Right ventricle myocardium superior (tissue), 1 donor: ENCODE results near the gene TMEM250. TPM values are rescaled to one million over a fixed set of nuclear protein-coding genes. Genes with fewer than 3 reads are reported as not detected.

Source experiments
- ATAC-seq: fragments of 200-7000 bp; cut with Tn5 transposase; one replicate; pipeline ENCODE4 v1.9.1; 2020; ENCODE audit warnings: mild to moderate bottlenecking; ENCODE audit not compliant: poor library complexity
- DNase-seq: peaks from one replicate; pipeline ENCODE4 v3.0.0-alpha.2; 2020
- intact Hi-C: fragments of 100-400 bp; cut with DNase I; formaldehyde crosslinking; loops from one replicate; pipeline ENCODE4 v1.11.2; 2022
- total RNA-seq: library from RNA; stranded (reverse); fragmentation: NEBNext Ultra II Directional; extraction: Animal tissue kit (Norgen Biotek cat#: 25700); gene quantifications from one replicate; pipeline ENCODE4 v1.2.1, GENCODE V29; 2021
- donor health status: DM: no; HTN: yes; CAD: no; lungs with severe emphysema.

Gene TMEM250
- total RNA-seq, 1 donor from 2014 or later = 16.4 TPM

DNA sequence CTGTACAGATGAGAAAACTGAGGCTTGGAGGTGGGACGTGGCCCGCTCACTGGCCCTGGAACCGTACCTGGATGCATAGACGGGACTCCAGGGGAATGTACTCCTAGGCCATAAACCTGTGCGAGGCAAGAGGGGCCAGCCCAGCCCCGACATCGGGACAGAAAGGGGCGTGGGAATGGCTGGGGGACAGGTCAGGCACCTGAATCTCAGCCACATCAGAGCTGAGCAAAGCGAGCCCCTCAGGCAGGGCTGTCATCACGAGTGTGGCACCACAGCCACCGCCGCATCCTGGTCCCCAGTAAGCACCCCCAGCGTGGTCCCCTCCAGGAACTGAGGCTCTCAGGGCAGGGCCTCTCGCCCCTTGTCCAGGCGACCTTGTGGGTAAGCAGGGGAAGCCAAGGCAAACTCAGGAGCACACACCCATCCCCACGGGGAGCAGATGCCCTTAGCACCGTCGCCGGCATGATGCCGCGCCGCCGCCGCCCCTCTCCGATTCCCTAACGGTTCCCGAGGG lies 40.1 kb downstream of the TMEM250 start:
- no peak for ATAC-seq
- DNase-seq = peak; percentile 27
- intact Hi-C loops = no loop called here

DNA sequence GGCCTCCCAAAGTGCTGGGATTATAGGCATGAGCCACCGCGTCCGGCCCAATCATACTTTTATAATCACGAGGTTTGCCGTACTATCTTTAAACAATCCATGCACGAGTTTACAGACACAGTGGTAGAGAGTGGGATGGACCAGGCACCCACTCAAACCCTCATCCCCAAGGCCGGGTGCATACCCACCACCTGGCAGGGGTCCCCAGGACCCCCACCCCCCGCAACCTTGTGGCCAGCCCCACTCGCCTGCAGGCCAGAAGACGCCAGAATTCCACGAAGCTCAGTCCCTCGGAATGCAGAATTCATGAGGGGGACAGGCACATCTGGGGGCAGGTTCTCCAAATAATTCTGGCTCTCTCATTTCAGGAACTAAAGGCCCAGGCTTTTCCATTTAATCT lies 40.7 kb downstream of the TMEM250 start:
- DNase-seq (no peak), ATAC-seq (no peak)
- intact Hi-C loops = no loop called here

DNA sequence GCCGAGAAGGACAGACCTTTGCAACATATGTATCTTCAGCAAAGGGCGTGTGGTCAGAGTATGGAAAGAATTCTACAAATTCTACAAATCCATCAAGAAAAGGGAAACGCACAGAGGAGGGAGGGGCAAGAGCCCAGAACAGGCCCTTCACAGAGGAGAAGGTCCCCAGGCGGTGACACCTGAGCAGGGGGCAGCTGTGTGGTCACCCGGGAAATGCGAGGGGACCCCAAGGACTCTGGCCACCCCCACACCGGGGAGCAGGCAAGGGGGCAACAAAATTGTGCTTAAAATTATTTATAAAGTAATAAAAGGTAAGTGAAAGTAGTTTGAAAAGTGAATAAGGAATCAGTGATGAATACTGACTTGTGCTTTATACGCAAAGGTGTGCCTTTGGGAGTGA lies 41.2 kb downstream of the TMEM250 start:
- DNase-seq = no peak

DNA sequence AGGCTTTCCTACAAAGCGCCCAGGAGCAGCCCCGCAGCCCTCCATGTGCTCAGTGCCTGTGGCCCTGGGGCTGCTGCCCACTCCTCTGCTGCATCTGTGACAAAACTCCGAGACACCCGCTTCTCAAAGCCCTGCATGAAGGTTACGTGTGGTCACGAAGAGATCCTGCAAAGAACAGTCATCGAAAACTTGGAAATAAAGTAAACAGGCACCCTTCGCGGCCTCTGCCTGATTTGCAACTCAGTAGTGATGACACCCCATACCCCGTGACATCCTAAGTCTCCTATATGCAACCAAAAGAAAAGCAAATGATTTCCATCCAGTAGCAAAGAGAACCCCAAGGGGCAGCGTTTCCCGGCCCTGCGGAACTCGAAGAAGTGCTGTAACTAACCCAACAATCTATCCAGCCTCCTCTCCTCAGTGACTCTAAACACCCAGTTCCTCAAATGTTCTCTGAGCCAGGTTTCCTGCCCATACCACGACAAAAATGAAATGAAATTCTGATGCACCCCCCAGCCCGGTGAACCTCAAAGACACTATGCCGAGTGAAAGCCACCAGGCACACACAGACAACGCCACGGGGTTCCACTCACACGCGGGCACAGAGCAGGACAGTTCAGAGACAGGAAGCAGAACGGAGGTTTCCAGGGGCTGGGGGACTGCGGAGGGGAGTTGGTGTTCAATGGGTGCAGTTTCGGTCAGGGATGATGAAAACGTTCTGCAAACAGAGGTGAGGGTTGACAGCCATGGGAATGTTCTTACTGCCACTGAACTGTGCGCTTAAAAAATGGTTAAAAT lies 42.6 kb downstream of the TMEM250 start:
- ATAC-seq (peak; percentile 16), DNase-seq (peak; percentile 52)
- intact Hi-C loops = no loop called here

More for the DNA sequence above, 41.2 kb downstream of the TMEM250 start:
- intact Hi-C loops = no loop called here
- no peak for ATAC-seq

DNA sequence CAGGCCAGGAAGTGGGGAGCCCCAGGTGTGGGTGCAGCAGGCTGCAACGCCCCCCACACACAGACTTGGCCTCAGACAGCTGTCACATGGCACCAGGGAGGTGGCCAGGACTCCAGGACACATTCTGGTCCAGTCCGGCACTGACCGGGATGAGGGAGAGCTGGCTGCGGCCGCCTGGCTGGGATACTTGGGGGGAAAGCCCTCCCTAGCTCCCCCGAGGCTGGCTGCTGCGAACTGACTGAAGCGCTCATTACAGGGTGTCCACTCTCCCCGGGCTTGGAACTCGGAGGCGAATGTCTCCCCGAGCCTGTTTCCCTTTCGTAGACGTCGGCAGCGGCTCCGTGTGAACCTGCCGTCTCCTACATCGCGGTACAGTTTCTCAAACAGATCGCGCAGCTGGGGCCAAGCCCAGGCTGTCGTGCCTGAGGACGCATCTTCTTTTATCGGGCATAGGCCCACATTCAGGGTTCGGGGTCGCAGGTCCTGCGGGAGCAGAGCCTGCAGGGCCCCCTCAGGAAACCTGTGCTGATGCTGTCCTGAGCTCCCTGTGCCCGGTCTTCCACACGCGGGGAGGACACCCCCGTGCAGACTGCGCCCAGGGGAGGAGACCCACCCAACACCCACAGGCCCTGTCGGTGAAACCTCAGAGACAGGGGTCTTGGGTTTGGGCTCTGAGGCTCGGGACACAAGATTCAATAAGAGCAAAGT lies 43.4 kb downstream of the TMEM250 start:
- intact Hi-C loops = no loop called here
- ATAC-seq (no peak), DNase-seq (peak; percentile 34)

DNA sequence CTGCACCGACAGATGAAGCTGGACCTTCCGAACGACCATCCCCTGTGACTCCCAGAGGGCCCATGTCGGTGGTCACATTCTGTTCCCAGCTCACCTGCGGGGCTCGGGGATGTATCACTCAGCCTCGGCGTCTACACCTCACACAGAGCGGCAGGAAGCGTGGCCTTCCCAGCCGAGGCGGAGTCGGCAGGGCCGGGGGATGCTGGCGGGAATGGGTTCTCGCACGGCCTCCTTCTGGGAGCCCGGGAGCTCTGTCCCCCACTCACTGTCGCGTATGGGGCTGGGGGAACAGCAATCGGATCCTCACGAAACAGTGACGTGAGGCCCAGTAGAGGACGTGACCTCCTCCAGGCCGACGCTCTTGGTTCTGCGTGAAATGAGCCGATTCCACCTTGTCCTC lies 44.0 kb downstream of the TMEM250 start:
- intact Hi-C loops = no loop called here
- ATAC-seq = no peak
- DNase-seq = no peak

Other genes starting within 250 kb of the TMEM250 start
- gene CAMSAP1, start 211.3 kb downstream of the TMEM250 start, total RNA-seq = 18.3 TPM
- gene UBAC1, start 157.5 kb downstream of the TMEM250 start, total RNA-seq = 107 TPM
- gene NACC2, start 23.6 kb downstream of the TMEM250 start, total RNA-seq = 30.8 TPM
- not detected for gene LHX3, start 86.3 kb upstream of the TMEM250 start, total RNA-seq
- 7.7 TPM for gene QSOX2, start 126.9 kb upstream of the TMEM250 start, total RNA-seq
- not detected for gene CCDC187, start 185.2 kb upstream of the TMEM250 start, total RNA-seq
- 50.3 TPM for gene GPSM1, start 208.7 kb upstream of the TMEM250 start, total RNA-seq
- gene DNLZ, start 244.9 kb upstream of the TMEM250 start, total RNA-seq = 39.9 TPM